Measurements from ENCODE around the gene KCTD1.

The KCTD1 gene

GRCh38 chr18:26479681-26480079 lies 68.7 kb downstream of the KCTD1 start:
- DNase-seq, result no peak

- DNase-seq, result no peak
These were observed 69.2 kb downstream of the KCTD1 start for GRCh38 chr18:26479065-26479680.

DNA sequence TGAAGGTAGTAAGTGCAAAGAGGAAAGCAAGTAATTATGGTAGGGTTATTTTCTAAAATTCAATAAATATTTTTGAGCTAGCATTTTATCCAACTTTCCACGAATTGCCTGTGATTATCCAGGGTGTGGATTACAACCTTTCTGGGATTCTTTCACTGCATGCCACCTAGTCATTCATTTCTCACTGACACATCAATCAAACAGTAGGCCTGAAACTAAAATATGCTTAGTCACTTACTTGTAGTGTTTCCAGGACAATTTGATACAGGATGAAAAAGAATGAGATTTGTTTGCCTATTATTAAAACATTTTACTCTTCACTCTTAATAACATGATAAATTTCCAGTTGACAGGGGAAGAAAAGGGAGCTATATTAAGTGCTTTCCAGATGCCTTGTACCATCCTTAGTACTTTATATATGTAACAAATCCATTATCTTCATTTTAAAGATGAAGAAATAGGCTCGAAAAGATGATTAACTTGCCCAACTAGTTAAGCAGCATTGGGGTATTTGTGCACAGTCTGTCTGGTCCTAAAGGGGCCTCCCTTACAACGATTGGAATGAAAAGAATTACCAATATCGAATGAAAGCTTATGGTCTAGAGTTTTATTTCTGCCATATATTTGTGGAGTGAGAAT lies 70.4 kb downstream of the KCTD1 start:
- no peak for DNase-seq

- DNase-seq, result no peak
These were observed 71.7 kb downstream of the KCTD1 start for GRCh38 chr18:26476697-26477096.

GRCh38 chr18:26474542-26474941 lies 73.8 kb downstream of the KCTD1 start:
- DNase-seq, result no peak

DNA sequence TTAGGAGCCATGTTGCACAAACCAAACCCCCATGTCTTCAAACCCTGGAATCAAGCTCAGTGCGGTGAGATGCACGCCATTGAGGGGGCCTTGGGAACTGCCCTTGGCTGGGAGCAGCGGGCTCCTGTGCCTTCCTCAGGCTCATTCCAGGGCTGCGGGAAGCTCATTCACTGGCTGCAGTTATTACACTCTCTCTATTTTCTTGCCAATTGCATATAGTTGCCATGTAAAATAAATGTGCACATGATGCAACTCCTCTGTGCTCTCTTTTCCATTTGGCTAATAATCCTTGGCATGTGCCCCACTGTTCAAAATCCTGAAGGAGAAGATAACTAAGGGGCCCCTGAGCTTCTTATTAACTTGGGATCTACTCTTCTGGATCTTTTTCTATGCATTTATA lies 74.7 kb downstream of the KCTD1 start:
- DNase-seq, result no peak

GRCh38 chr18:26471826-26472225 lies 76.5 kb downstream of the KCTD1 start:
- DNase-seq, result no peak

- no peak for DNase-seq
These were observed 77.3 kb downstream of the KCTD1 start for GRCh38 chr18:26471027-26471426.

GRCh38 chr18:26470011-26470637 lies 78.2 kb downstream of the KCTD1 start:
- peak; percentile 63 for DNase-seq

DNA sequence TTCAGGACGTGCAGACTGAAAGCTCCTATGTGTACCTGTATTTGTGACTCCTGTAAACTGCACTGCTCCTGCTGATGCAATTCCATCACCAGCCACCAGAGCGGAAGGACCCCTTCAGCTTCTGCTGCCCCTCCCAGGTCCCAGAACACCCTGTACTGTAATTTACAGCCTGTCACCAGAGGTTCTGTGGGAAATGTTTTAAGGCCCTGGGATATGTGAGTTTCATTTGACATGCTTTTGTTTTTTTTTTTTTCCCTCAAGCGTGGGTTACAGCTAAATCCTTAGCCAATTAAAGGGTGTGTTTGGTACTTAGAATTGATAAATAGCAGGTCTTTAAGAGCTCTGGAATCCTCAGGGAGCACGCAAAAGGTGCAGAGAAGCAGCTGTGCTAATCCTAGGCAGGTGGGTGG lies 79.4 kb downstream of the KCTD1 start:
- peak; percentile 48 to 56 for DNase-seq

GRCh38 chr18:26466026-26466425 lies 82.3 kb downstream of the KCTD1 start:
- no peak for DNase-seq

- DNase-seq, result no peak
These were observed 82.9 kb downstream of the KCTD1 start for GRCh38 chr18:26465431-26465830.

DNA sequence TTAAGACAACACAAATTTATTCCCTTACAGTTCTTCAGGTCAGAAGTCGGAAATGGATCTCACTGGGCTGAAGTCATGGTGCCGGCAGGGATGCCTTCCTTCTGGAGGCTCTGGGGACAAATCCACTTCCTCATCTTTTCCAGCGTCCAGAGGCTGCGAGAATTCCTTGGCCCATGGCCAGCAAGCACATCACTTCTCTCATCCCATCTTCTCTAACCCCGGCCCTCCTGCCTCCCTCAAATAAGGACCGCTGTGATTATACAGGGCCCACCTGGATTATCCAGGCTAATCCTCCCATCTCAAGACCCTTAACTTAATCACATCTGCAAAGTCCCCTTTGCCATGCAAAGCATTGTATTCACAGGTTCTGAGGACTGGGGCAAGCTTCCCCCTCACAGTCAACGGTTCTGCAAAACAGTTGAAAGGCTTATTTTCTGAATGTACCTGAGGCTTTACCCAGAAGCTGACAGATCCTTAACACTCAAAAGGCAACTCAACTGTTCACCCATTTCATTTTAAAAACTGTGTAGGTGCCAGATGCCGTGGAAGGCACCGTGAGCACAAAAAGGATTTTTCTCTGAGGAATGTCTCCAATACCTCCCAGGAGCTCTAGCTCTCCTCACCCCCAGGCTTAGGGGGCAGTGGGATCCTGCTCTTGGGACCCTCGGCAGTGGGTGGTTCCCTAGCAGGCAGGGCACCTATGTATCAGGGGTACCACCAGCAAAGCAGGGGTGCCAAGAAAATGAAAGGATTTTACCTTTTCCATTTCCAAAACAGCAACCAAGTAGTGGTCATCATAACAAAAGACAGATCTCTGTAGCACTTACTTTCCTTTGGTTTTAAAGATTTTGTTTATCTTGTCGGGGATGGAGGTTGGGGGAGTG lies 84.0 kb downstream of the KCTD1 start:
- no peak for DNase-seq

GRCh38 chr18:26462355-26462754 lies 86.0 kb downstream of the KCTD1 start:
- DNase-seq, result no peak

DNA sequence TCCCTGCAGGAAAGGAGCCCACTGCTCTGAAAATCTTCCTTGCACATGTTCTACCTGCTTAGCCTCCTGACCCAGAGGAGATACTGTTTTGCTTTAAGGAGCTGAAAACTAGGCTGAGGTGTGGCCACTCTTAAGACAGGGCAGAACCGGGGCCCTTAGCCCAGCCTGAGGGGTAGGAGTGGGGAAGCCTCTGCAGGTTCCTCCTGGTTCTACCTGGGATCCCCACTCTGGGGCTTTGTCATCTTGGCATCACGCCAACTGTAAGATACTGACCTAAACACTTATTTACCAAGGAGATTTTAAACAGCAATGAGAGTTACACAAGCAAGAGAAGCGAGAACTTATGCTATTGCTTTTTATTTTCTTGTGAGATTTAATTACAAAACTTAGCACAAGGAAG lies 86.9 kb downstream of the KCTD1 start:
- DNase-seq, result no peak

- DNase-seq, result no peak
These were observed 87.8 kb downstream of the KCTD1 start for GRCh38 chr18:26460449-26461091.

GRCh38 chr18:26459884-26460283 lies 88.5 kb downstream of the KCTD1 start:
- no peak for DNase-seq

- DNase-seq, result no peak
These were observed 89.0 kb downstream of the KCTD1 start for GRCh38 chr18:26459340-26459739.

DNA sequence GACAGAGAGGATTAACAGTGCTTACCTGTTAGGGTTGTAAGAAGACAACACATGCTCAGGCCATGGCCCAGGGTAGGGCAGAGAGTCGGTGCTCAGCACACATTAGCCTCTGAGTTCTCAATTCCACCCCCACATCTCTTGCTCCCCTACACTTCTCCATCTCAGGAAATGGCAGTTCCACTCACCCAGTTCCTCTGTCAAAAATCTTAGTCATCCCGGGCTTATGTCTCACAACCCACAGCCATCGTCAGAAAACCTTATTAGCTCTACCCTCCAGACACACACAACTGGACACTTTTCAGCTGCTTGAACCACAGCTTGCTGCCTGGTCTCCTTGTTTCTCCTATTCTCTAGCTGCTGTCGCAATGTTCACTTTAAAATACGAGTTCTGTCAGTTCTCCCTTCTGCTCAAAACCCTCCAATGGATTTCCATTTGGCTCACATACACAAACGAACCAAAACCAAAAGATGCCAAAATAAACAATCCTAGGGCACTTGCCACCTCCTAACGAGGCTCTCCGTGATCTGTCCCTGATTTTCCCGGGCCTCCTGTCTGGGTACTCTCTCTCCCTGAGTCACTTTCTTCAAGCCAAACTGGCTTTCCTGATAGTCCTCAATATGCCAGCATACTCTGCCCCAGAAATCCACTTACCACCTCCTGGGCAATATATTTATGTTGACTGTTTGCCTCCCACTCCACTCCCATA lies 89.7 kb downstream of the KCTD1 start:
- DNase-seq, result no peak

DNA sequence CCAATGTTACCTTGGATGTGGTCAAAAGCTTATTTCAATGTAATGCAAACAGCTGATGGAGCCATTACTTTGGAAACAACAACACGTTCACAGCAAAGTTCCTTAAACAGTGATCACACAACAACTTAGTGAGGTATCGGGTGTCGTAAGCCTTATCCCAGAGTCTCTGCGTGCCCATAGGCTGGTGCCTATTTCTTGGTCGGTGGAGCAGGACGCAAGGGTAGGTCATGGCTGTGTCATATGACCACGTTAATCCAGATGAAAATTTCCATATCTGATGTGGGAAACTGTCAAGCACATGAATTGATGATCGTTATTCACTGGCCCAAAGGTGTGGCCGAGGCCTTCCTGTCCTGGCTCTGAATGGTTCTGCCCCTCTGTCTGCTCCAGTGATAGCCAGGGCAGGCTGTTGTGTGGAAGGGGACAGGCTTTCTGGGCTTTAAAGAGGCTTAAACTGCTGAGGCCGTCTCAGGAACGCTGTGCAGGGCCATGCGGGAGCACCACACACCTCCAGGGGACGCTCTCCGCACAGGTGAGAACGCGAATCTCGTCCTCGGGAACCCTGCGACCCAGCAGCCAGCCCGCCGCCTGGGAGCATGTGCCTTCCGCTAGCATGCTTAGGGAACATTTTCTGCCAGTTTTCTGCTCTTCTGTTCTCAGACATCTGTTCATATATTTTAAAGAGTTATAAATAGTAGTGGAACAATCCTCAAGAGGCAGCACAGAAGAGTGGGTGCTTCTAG lies 90.6 kb downstream of the KCTD1 start:
- no peak for DNase-seq

- no peak for DNase-seq
These were observed 91.2 kb downstream of the KCTD1 start for GRCh38 chr18:26457195-26457594.

GRCh38 chr18:26456070-26456491 lies 92.3 kb downstream of the KCTD1 start:
- no peak for DNase-seq
